Tibial artery (tissue), 4 donors: Measurements from ENCODE around the gene HPSE2.
"Not testable (repeated sequence)": the region's sequence is repeated elsewhere in the genome, so short reads cannot be mapped to it uniquely, and the experiment has no call there.

Experiments
- DNase-seq, 2 donors: peaks; one replicate each; pipeline ENCODE4 v3.0.0-alpha.2; 2019
- H3K27ac ChIP-seq, 2 donors: fragments of 200-600 bp; sonication (generic) in 1 of 2; 1 replicate in 1 of 2; 2 replicates in 1 of 2; pipeline ENCODE4 v1.5.1; 2018 to 2019; ENCODE audit warnings: mild to moderate bottlenecking in 1 of 2
- H3K27me3 ChIP-seq, 2 donors: fragments of 200-600 bp; sonication (generic) in 1 of 2; one replicate each; pipeline versions ENCODE4 v1.5.1 to v1.6.0; 2016 to 2019
- H3K36me3 ChIP-seq, 3 donors: fragments of 200-600 bp; sonication (generic) in 2 of 3; one replicate each; pipeline ENCODE4 v1.5.1; 2016 to 2019; ENCODE audit warnings: mild to moderate bottlenecking in 2 of 3
- H3K4me1 ChIP-seq, 4 donors: fragments of 200-600 bp; sonication (generic) in 2 of 4; 1 replicate in 3 of 4; 2 replicates in 1 of 4; pipeline ENCODE4 v1.5.1; 2016 to 2019
- H3K4me3 ChIP-seq, 2 donors: fragments of 200-600 bp; sonication (generic) in 1 of 2; 1 replicate in 1 of 2; 2 replicates in 1 of 2; pipeline ENCODE4 v1.5.1; 2018 to 2019; ENCODE audit warnings: mild to moderate bottlenecking in 2 of 2
- H3K9me3 ChIP-seq, 3 donors: fragments of 200-600 bp; sonication (generic) in 1 of 3; one replicate each; pipeline ENCODE4 v1.5.1; 2016 to 2019
- CTCF ChIP-seq, 2 experiments: fragments of 200-600 bp in 1 of 2; fragments of 450-650 bp in 1 of 2; IDR thresholded peaks; one replicate each; pipeline ENCODE4 v1.5.1; 2017 to 2019; ENCODE audit warnings: antibody characterized with exemption in 2 of 2, mild to moderate bottlenecking in 1 of 2, moderate library complexity in 1 of 2
- intact Hi-C: fragments of 100-400 bp; cut with DNase I; formaldehyde crosslinking; loops from one replicate; pipeline ENCODE4 v1.15.0; 2023; ENCODE audit warnings: low total_unique reads

Gene HPSE2

GRCh38 chr10:98511876-98512275 is 723.8 kb downstream of the HPSE2 start:
- Histone ChIP-seq H3K9me3 (no peaks in the 10 kb centered on the region), H3K27me3 (no peaks in the 10 kb centered on the region), H3K36me3 (no peaks in the 10 kb centered on the region), H3K27ac (no peak overlapping the region), H3K4me1 (no peaks in the 10 kb centered on the region), H3K4me3 (no peak overlapping the region)
- DNase-seq = no peak
- no peak for TF ChIP-seq CTCF (IDR thresholded peaks at IDR 0.05)
- intact Hi-C loops = no loop called here

GRCh38 chr10:98510412-98510995 is 725.1 kb downstream of the HPSE2 start:
- H3K9me3 ChIP-seq = no peaks in the 10 kb centered on the region
- H3K27me3 ChIP-seq = no peaks in the 10 kb centered on the region
- H3K27ac ChIP-seq = no peak overlapping the region
- intact Hi-C loops = no loop called here
- H3K36me3 ChIP-seq = no peaks in the 10 kb centered on the region
- no peak overlapping the region for H3K4me3 ChIP-seq
- H3K4me1 ChIP-seq = no peaks in the 10 kb centered on the region
- no peak for DNase-seq
- TF ChIP-seq CTCF (IDR thresholded peaks at IDR 0.05) = no peak

- TF ChIP-seq CTCF (IDR thresholded peaks at IDR 0.05) = no peak
- no peak overlapping the region for H3K27ac ChIP-seq
Observed at GRCh38 chr10:98509745-98510144, 725.9 kb downstream of the HPSE2 start.

GRCh38 chr10:98502535-98502934 is 733.1 kb downstream of the HPSE2 start:
- not testable (repeated sequence) for H3K27me3 ChIP-seq, H3K9me3 ChIP-seq

More at GRCh38 chr10:98509745-98510144, 725.9 kb downstream of the HPSE2 start:
- Histone ChIP-seq H3K36me3 (no peaks in the 10 kb centered on the region), H3K27me3 (no peaks in the 10 kb centered on the region), H3K9me3 (no peaks in the 10 kb centered on the region), H3K4me3 (no peak overlapping the region), H3K4me1 (no peaks in the 10 kb centered on the region)
- DNase-seq = no peak
- intact Hi-C loops = no loop called here

GRCh38 chr10:98492763-98493162 is 742.9 kb downstream of the HPSE2 start:
- Histone ChIP-seq H3K9me3 (peaks cover 0 to 12% (median 8%) of the 10 kb centered on the region in 3 donors), H3K4me3 (no peak overlapping the region), H3K36me3 (no peaks in the 10 kb centered on the region), H3K4me1 (no peaks in the 10 kb centered on the region), H3K27me3 (no peaks in the 10 kb centered on the region), H3K27ac (no peak overlapping the region)
- no peak for DNase-seq
- TF ChIP-seq CTCF (IDR thresholded peaks at IDR 0.05) = no peak
- intact Hi-C loops = no loop called here

More at GRCh38 chr10:98502535-98502934, 733.1 kb downstream of the HPSE2 start:
- H3K27ac ChIP-seq, DNase-seq, H3K4me1 ChIP-seq, intact Hi-C loops, H3K36me3 ChIP-seq, H3K4me3 ChIP-seq: not testable (repeated sequence)

- Histone ChIP-seq H3K27ac (no peak overlapping the region), H3K36me3 (no peaks in the 10 kb centered on the region), H3K27me3 (no peaks in the 10 kb centered on the region), H3K9me3 (peaks cover 0 to 1% (median 0%) of the 10 kb centered on the region in 3 donors), H3K4me1 (no peaks in the 10 kb centered on the region), H3K4me3 (no peak overlapping the region)
- no peak for DNase-seq
- intact Hi-C loops = no loop called here
- TF ChIP-seq CTCF (IDR thresholded peaks at IDR 0.05) = no peak
Observed at GRCh38 chr10:98489561-98490481, 745.8 kb downstream of the HPSE2 start.
